ENCODE data around the gene REXO5.

DNA sequence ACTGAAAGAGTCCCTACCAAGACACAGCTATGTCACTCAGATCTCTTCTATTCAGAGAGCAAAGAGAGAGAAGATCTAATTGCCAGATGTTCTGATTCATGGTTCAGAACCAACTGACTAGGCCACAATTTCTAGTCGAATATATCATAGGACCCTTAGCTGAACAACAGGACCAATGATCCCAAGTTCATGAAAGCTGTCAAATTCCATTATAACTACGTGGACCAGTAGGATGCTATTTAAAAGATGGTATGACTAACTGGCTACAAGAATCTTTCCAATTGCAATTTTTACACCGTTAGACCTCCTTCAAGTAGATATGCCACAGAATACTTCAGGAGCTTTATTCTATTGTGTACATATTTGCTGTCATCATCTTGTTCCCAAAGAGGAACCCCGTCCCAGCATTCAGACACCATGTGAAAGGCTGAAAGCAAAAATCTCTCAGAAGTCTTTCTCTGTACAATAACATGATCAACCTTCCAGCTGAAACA lies 67.8 kb downstream of the REXO5 start:
- TF ChIP-seq POLR2AphosphoS5 (IDR thresholded peaks at IDR 0.05; ENCODE audit: control insufficient read depth, insufficient read depth, low read depth, low read length) (no peak), FOXA3 (CRISPR knock-in tag; conservative IDR thresholded peaks at IDR 0.05 in 1 of 2, IDR thresholded peaks at IDR 0.05 in 1 of 2) (no peak), YY1 (IDR thresholded peaks at IDR 0.05; ENCODE audit: borderline replicate concordance in 1 of 3, control insufficient read depth in 1 of 3, extremely low read depth in 1 of 3, insufficient read depth in 3 of 3, insufficient read length in 1 of 3, insufficient replicate concordance in 2 of 3, low read depth in 1 of 3, low read length in 2 of 3) (no peak), GABPB2 (CRISPR knock-in tag; conservative IDR thresholded peaks at IDR 0.05) (no peak), ZNF133 (CRISPR knock-in tag; IDR thresholded peaks at IDR 0.05) (no peak), FOXJ3 (CRISPR knock-in tag; IDR thresholded peaks at IDR 0.05) (no peak)
- TF ChIP-seq, protein P1, sequence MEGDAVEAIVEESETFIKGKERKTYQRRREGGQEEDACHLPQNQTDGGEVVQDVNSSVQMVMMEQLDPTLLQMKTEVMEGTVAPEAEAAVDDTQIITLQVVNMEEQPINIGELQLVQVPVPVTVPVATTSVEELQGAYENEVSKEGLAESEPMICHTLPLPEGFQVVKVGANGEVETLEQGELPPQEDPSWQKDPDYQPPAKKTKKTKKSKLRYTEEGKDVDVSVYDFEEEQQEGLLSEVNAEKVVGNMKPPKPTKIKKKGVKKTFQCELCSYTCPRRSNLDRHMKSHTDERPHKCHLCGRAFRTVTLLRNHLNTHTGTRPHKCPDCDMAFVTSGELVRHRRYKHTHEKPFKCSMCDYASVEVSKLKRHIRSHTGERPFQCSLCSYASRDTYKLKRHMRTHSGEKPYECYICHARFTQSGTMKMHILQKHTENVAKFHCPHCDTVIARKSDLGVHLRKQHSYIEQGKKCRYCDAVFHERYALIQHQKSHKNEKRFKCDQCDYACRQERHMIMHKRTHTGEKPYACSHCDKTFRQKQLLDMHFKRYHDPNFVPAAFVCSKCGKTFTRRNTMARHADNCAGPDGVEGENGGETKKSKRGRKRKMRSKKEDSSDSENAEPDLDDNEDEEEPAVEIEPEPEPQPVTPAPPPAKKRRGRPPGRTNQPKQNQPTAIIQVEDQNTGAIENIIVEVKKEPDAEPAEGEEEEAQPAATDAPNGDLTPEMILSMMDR (IDR thresholded peaks at IDR 0.05 in 2 of 3, conservative IDR thresholded peaks at IDR 0.05 in 1 of 3; ENCODE audit: insufficient read depth in 2 of 3, low read depth in 1 of 3, low read length in 3 of 3): no peak
